ENCODE data around the gene TMEM145.

- TF ChIP-seq ZFP30 (CRISPR knock-in tag; IDR thresholded peaks at IDR 0.05) = no peak
- TF ChIP-seq OSR1 (CRISPR knock-in tag; IDR thresholded peaks at IDR 0.05) = no peak
- TF ChIP-seq RARB (CRISPR knock-in tag; IDR thresholded peaks at IDR 0.05) = no peak
- TF ChIP-seq ZFP3 (CRISPR knock-in tag; IDR thresholded peaks at IDR 0.05) = no peak
- no peak for TF ChIP-seq ZC3H10 (CRISPR knock-in tag; IDR thresholded peaks at IDR 0.05)
- TF ChIP-seq CREB5 (CRISPR knock-in tag; IDR thresholded peaks at IDR 0.05; ENCODE audit: low read depth) = no peak
- no peak for TF ChIP-seq ESRRG (CRISPR knock-in tag; IDR thresholded peaks at IDR 0.05)
- TF ChIP-seq CSRNP3 (CRISPR knock-in tag; IDR thresholded peaks at IDR 0.05) = no peak
- TF ChIP-seq TSHZ2 (CRISPR knock-in tag; IDR thresholded peaks at IDR 0.05) = no peak
- no peak for TF ChIP-seq ZNF565 (CRISPR knock-in tag; conservative IDR thresholded peaks at IDR 0.05; ENCODE audit: low read depth)
- TF ChIP-seq GLIS3 (CRISPR knock-in tag; IDR thresholded peaks at IDR 0.05) = no peak
- TF ChIP-seq ARNTL (CRISPR knock-in tag; IDR thresholded peaks at IDR 0.05; ENCODE audit: borderline replicate concordance, low read depth) = no peak
These were observed 38.9 kb upstream of the TMEM145 start for GRCh38 chr19:42274065-42274682.
